Body of pancreas (tissue), 4 donors: ENCODE results near the gene SKAP1.

Source experiments
- POLR2A ChIP-seq, 3 donors: fragments of 450-650 bp; IDR thresholded peaks; one replicate each; pipeline ENCODE4 v1.6.1; 2016; ENCODE audit warnings: antibody characterized with exemption in 3 of 3, mild to moderate bottlenecking in 2 of 3
- TF ChIP-seq, protein P1 (sequence below), 7 experiments: fragments of 450-650 bp in 4 of 7; fragments of 200-600 bp in 3 of 7; sonication (generic) in 3 of 7; IDR thresholded peaks; one replicate each; pipeline ENCODE4 v1.5.1; 2016 to 2019; ENCODE audit warnings: antibody characterized with exemption in 7 of 7

DNA sequence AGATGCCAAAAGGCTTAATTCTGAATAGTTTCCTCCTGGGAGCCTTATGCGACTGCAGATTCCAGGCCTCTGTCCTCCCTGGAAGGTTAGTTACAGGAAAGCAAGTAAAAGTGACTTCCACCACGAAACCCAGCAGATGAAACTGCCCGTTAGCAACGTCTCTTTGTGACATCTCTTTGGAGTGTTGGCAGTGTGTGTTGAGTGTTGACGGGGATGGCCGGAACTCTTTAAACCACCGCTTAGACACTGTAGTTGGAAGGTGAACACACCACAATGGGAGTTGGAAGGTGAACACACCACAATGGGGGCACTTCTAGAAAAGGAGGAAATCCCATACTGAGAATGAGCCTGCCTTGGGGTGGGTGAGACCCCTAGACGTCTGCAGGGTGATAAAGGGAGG lies 858 bp downstream of the SKAP1 start:
- no peak for TF ChIP-seq POLR2A (IDR thresholded peaks at IDR 0.05)
- TF ChIP-seq, protein P1, sequence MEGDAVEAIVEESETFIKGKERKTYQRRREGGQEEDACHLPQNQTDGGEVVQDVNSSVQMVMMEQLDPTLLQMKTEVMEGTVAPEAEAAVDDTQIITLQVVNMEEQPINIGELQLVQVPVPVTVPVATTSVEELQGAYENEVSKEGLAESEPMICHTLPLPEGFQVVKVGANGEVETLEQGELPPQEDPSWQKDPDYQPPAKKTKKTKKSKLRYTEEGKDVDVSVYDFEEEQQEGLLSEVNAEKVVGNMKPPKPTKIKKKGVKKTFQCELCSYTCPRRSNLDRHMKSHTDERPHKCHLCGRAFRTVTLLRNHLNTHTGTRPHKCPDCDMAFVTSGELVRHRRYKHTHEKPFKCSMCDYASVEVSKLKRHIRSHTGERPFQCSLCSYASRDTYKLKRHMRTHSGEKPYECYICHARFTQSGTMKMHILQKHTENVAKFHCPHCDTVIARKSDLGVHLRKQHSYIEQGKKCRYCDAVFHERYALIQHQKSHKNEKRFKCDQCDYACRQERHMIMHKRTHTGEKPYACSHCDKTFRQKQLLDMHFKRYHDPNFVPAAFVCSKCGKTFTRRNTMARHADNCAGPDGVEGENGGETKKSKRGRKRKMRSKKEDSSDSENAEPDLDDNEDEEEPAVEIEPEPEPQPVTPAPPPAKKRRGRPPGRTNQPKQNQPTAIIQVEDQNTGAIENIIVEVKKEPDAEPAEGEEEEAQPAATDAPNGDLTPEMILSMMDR (IDR thresholded peaks at IDR 0.05) = no peak
